Fibroblast of skin of back (primary cell): ENCODE results near the gene TMEM164.

Experiments used
- DNase-seq: peaks from one replicate; pipeline ENCODE4 v3.0.0-alpha.2; 2013

TMEM164 gene

GRCh38 chrX:110037178-110037577 is 34.3 kb downstream of the TMEM164 start:
- no peak for DNase-seq

- no peak for DNase-seq
Measured at GRCh38 chrX:110038900-110039299, 36.0 kb downstream of the TMEM164 start.

GRCh38 chrX:110041980-110042379 is 39.1 kb downstream of the TMEM164 start:
- DNase-seq, result no peak

- DNase-seq, result no peak
Measured at GRCh38 chrX:110042496-110042895, 39.6 kb downstream of the TMEM164 start.

GRCh38 chrX:110043506-110043905 is 40.6 kb downstream of the TMEM164 start:
- no peak for DNase-seq

GRCh38 chrX:110044346-110045249 is 41.7 kb downstream of the TMEM164 start:
- no peak for DNase-seq

GRCh38 chrX:110045421-110045820 is 42.5 kb downstream of the TMEM164 start:
- no peak for DNase-seq

GRCh38 chrX:110046001-110046400 is 43.1 kb downstream of the TMEM164 start:
- no peak for DNase-seq

- no peak for DNase-seq
Measured at GRCh38 chrX:110046971-110047370, 44.1 kb downstream of the TMEM164 start.

GRCh38 chrX:110049096-110049495 is 46.2 kb downstream of the TMEM164 start:
- DNase-seq, result no peak

- no peak for DNase-seq
Measured at GRCh38 chrX:110050386-110050785, 47.5 kb downstream of the TMEM164 start.

- DNase-seq, result no peak
Measured at GRCh38 chrX:110050901-110051300, 48.0 kb downstream of the TMEM164 start.

GRCh38 chrX:110051559-110051958 is 48.6 kb downstream of the TMEM164 start:
- no peak for DNase-seq

GRCh38 chrX:110052303-110052702 is 49.4 kb downstream of the TMEM164 start:
- no peak for DNase-seq

- DNase-seq, result no peak
Measured at GRCh38 chrX:110053453-110053852, 50.5 kb downstream of the TMEM164 start.

- no peak for DNase-seq
Measured at GRCh38 chrX:110055616-110056015, 52.7 kb downstream of the TMEM164 start.

GRCh38 chrX:110056419-110056818 is 53.5 kb downstream of the TMEM164 start:
- no peak for DNase-seq

- DNase-seq, result no peak
Measured at GRCh38 chrX:110059410-110059809, 56.5 kb downstream of the TMEM164 start.

- DNase-seq, result no peak
Measured at GRCh38 chrX:110060317-110060716, 57.4 kb downstream of the TMEM164 start.

GRCh38 chrX:110060846-110061537 is 58.1 kb downstream of the TMEM164 start:
- no peak for DNase-seq

GRCh38 chrX:110062919-110063318 is 60.0 kb downstream of the TMEM164 start:
- DNase-seq, result no peak

GRCh38 chrX:110066488-110067225 is 63.7 kb downstream of the TMEM164 start:
- DNase-seq, result no peak

- DNase-seq, result no peak
Measured at GRCh38 chrX:110070970-110071369, 68.1 kb downstream of the TMEM164 start.
